Measurements from ENCODE around the gene KRTAP16-1.

DNA sequence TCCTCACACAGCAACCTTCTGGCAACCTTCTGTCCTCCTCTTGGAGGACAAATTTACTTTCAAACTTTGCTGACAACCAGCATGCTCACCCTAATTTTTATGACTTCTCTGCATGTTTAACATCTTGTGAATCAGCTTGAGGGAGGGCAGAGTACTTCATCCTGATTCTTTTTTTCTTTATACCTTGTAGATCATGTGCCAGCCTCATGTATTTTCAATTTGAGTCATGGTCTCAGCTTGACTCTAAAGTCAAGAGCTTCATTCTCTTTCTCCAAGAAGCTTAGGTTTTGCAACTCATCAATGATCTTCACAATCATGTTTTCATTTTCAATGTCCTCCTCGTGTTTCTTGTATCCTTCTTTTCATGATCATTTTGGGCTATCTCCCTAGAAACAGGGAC, 37.3 kb downstream of the KRTAP16-1 start:
- TF ChIP-seq, protein P1, sequence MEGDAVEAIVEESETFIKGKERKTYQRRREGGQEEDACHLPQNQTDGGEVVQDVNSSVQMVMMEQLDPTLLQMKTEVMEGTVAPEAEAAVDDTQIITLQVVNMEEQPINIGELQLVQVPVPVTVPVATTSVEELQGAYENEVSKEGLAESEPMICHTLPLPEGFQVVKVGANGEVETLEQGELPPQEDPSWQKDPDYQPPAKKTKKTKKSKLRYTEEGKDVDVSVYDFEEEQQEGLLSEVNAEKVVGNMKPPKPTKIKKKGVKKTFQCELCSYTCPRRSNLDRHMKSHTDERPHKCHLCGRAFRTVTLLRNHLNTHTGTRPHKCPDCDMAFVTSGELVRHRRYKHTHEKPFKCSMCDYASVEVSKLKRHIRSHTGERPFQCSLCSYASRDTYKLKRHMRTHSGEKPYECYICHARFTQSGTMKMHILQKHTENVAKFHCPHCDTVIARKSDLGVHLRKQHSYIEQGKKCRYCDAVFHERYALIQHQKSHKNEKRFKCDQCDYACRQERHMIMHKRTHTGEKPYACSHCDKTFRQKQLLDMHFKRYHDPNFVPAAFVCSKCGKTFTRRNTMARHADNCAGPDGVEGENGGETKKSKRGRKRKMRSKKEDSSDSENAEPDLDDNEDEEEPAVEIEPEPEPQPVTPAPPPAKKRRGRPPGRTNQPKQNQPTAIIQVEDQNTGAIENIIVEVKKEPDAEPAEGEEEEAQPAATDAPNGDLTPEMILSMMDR (conservative IDR thresholded peaks at IDR 0.05 in 1 of 2, IDR thresholded peaks at IDR 0.05 in 1 of 2; ENCODE audit: extremely low read depth in 1 of 2, insufficient read depth in 1 of 2, low read depth in 1 of 2, low read length in 2 of 2) = no peak
- no peak for TF ChIP-seq EZH2 (IDR thresholded peaks at IDR 0.05; ENCODE audit: borderline replicate concordance, low read length)
